Neural progenitor cell (in vitro differentiated cells): ENCODE results near the gene DLG2.

Experiments
- EZH2 ChIP-seq: fragments of 200-600 bp; sonication (generic); IDR thresholded peaks from 2 replicates; pipeline ENCODE4 v1.6.1; 2017; ENCODE audit warnings: antibody characterized with exemption, mild to moderate bottlenecking, moderate library complexity
- TF ChIP-seq, protein P1 (sequence below): fragments of 200-600 bp; sonication (generic); IDR thresholded peaks from 2 replicates; pipeline ENCODE4 v1.5.1; 2017; ENCODE audit warnings: antibody characterized with exemption, mild to moderate bottlenecking

DNA sequence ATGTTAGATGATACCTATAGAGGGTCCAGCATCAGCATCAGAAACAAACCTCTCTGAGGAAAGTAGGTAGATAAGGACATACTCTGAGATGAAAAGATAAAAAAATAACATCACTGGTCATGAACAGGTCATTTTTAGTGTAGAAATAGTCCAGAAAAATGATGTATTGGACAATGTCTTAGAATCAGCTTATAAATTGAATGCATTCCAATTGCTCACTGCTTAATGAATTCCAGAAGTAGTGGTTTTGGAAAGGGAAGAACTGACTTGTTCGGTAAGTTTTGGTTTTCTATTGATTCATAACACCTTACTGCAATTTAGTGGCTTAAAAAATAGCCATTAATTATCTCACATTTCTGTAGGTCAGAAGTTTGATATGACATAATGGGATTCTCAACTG is 1411.5 kb downstream of the DLG2 start:
- TF ChIP-seq, protein P1, sequence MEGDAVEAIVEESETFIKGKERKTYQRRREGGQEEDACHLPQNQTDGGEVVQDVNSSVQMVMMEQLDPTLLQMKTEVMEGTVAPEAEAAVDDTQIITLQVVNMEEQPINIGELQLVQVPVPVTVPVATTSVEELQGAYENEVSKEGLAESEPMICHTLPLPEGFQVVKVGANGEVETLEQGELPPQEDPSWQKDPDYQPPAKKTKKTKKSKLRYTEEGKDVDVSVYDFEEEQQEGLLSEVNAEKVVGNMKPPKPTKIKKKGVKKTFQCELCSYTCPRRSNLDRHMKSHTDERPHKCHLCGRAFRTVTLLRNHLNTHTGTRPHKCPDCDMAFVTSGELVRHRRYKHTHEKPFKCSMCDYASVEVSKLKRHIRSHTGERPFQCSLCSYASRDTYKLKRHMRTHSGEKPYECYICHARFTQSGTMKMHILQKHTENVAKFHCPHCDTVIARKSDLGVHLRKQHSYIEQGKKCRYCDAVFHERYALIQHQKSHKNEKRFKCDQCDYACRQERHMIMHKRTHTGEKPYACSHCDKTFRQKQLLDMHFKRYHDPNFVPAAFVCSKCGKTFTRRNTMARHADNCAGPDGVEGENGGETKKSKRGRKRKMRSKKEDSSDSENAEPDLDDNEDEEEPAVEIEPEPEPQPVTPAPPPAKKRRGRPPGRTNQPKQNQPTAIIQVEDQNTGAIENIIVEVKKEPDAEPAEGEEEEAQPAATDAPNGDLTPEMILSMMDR: no peak
- no peak for TF ChIP-seq EZH2
